Skeletal muscle satellite cell (primary cell): Measurements from ENCODE around the gene WFDC6. TPM values are rescaled to one million over a fixed set of nuclear protein-coding genes. Genes with fewer than 3 reads are reported as not detected.

Experiments
- H3K27me3 ChIP-seq: 2 replicates; pipeline ENCODE4 v1.7.0; 2013; ENCODE audit warnings: low read length; ENCODE audit not compliant: control insufficient read depth, insufficient read depth
- H3K36me3 ChIP-seq: 2 replicates; pipeline ENCODE4 v1.7.0; 2013; ENCODE audit warnings: mild to moderate bottlenecking, control low read depth, low read length; ENCODE audit not compliant: insufficient read depth
- H3K4me1 ChIP-seq: 2 replicates; pipeline ENCODE4 v1.7.0; 2013; ENCODE audit warnings: low read length; ENCODE audit not compliant: control insufficient read depth, insufficient read depth
- H3K4me2 ChIP-seq: 2 replicates; pipeline ENCODE4 v1.7.0; 2013; ENCODE audit warnings: mild to moderate bottlenecking, low read length
- H3K4me3 ChIP-seq: 2 replicates; pipeline ENCODE4 v1.7.0; 2013; ENCODE audit warnings: low read length
- H3K9ac ChIP-seq: 2 replicates; pipeline ENCODE4 v1.7.0; 2013; ENCODE audit warnings: mild to moderate bottlenecking, low read depth, low read length, moderate library complexity
- H3K9me3 ChIP-seq: replicated peaks from 2 replicates; pipeline ENCODE4 v1.7.0; 2013; ENCODE audit warnings: mild to moderate bottlenecking, control low read depth, low read length
- small RNA-seq: library from RNA; depleted of rRNA; stranded (forward); fragments of <200 nt; gene quantifications from one replicate; pipeline ENCODE3, GENCODE V24; 2012

The WFDC6 gene

GRCh38 chr20:45497971-45498494 is 41.2 kb downstream of the WFDC6 start:
- Histone ChIP-seq H3K27me3 (peaks cover 53% of the 10 kb centered on the region), H3K4me1 (no peaks in the 10 kb centered on the region), H3K9me3 (no peaks in the 10 kb centered on the region), H3K9ac (no peak overlapping the region), H3K4me2 (no peak overlapping the region), H3K36me3 (no peaks in the 10 kb centered on the region), H3K4me3 (no peak overlapping the region)

GRCh38 chr20:45496166-45496565 is 43.1 kb downstream of the WFDC6 start:
- no peaks in the 10 kb centered on the region for H3K9me3 ChIP-seq
- H3K36me3 ChIP-seq: no peaks in the 10 kb centered on the region
- no peak overlapping the region for H3K4me3 ChIP-seq
- H3K4me1 ChIP-seq: no peaks in the 10 kb centered on the region
- no peak overlapping the region for H3K4me2 ChIP-seq
- peaks cover 56% of the 10 kb centered on the region for H3K27me3 ChIP-seq
- no peak overlapping the region for H3K9ac ChIP-seq

- H3K4me3 ChIP-seq: no peak overlapping the region
These were observed 43.8 kb downstream of the WFDC6 start for GRCh38 chr20:45495501-45495941.

GRCh38 chr20:45489083-45489531 is 50.2 kb downstream of the WFDC6 start:
- no peaks in the 10 kb centered on the region for H3K36me3 ChIP-seq
- no peak overlapping the region for H3K9ac ChIP-seq
- H3K9me3 ChIP-seq: no peaks in the 10 kb centered on the region
- no peak overlapping the region for H3K4me3 ChIP-seq
- peaks cover 51% of the 10 kb centered on the region for H3K27me3 ChIP-seq
- H3K4me1 ChIP-seq: no peaks in the 10 kb centered on the region
- H3K4me2 ChIP-seq: no peak overlapping the region

More at GRCh38 chr20:45495501-45495941, 43.8 kb downstream of the WFDC6 start:
- H3K9me3 ChIP-seq: no peaks in the 10 kb centered on the region
- peaks cover 52% of the 10 kb centered on the region for H3K27me3 ChIP-seq
- H3K36me3 ChIP-seq: no peaks in the 10 kb centered on the region
- no peak overlapping the region for H3K9ac ChIP-seq
- H3K4me1 ChIP-seq: no peaks in the 10 kb centered on the region
- no peak overlapping the region for H3K4me2 ChIP-seq

- Histone ChIP-seq H3K9me3 (no peaks in the 10 kb centered on the region), H3K36me3 (no peaks in the 10 kb centered on the region)
These were observed 52.0 kb downstream of the WFDC6 start for GRCh38 chr20:45487231-45487635.

GRCh38 chr20:45485388-45485787 is 53.9 kb downstream of the WFDC6 start:
- no peak overlapping the region for H3K4me3 ChIP-seq
- H3K9ac ChIP-seq: no peak overlapping the region
- H3K36me3 ChIP-seq: no peaks in the 10 kb centered on the region
- no peaks in the 10 kb centered on the region for H3K4me1 ChIP-seq
- H3K27me3 ChIP-seq: peaks cover 63% of the 10 kb centered on the region
- no peak overlapping the region for H3K4me2 ChIP-seq
- no peaks in the 10 kb centered on the region for H3K9me3 ChIP-seq

More at GRCh38 chr20:45487231-45487635, 52.0 kb downstream of the WFDC6 start:
- peaks cover 54% of the 10 kb centered on the region for H3K27me3 ChIP-seq
- no peak overlapping the region for H3K4me2 ChIP-seq
- no peak overlapping the region for H3K9ac ChIP-seq
- no peak overlapping the region for H3K4me3 ChIP-seq
- H3K4me1 ChIP-seq: no peaks in the 10 kb centered on the region

GRCh38 chr20:45484676-45485075 is 54.6 kb downstream of the WFDC6 start:
- no peak overlapping the region for H3K9ac ChIP-seq
- peaks cover 57% of the 10 kb centered on the region for H3K27me3 ChIP-seq
- H3K4me3 ChIP-seq: no peak overlapping the region
- no peak overlapping the region for H3K4me2 ChIP-seq
- H3K36me3 ChIP-seq: no peaks in the 10 kb centered on the region
- H3K9me3 ChIP-seq: no peaks in the 10 kb centered on the region
- no peaks in the 10 kb centered on the region for H3K4me1 ChIP-seq

Small RNA genes lying within 50 kb of the gene (small RNA-seq; reads per million reads assigned to genes)
- gene AL031663.1 (not detected), gene HSPD1P21 (not detected), gene RNA5SP485 (not detected)
